Activated CD4-positive, CD25-positive, alpha-beta regulatory T cell treated with anti-CD3 and anti-CD28 coated beads, Interleukin-2, amount 50 U/mL, for 24 hours (primary cell): ENCODE results near the gene KLHL15.
"Not testable (repeated sequence)": the region's sequence is repeated elsewhere in the genome, so short reads cannot be mapped to it uniquely, and the experiment has no call there.

Experiments
- ATAC-seq, 2 donors: fragments of 150-1000 bp; cut with Tn5 transposase; one replicate each; pipeline ENCODE4 v1.10.0; 2021; ENCODE audit warnings: mild to moderate bottlenecking in 1 of 2, moderate library complexity in 1 of 2

The KLHL15 gene

DNA sequence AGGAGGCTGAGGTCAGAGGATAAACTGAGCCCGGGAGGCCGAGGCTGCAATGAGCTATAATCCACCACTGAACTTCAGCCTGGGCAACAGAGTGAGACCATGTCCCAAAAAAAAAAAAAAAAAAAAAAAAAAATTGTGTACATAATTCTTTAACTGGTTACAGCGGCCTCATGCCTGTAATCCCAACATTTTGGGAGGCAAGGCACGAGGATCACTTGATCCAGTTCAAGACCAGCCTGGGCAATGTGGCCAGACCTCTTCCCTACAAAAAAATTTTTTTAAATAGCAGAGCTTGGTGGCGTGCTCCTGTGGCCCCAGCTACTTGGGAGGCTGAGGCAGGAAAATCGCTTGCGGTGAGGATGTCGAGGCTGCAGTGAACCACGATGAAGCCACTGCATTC, 9.3 kb downstream of the KLHL15 start:
- no peak for ATAC-seq

GRCh38 chrX:24014388-24015018, 12.5 kb downstream of the KLHL15 start:
- peak; percentile 88 to 91 for ATAC-seq

- ATAC-seq, result no peak
Observed at GRCh38 chrX:24012266-24012665, 14.7 kb downstream of the KLHL15 start.

DNA sequence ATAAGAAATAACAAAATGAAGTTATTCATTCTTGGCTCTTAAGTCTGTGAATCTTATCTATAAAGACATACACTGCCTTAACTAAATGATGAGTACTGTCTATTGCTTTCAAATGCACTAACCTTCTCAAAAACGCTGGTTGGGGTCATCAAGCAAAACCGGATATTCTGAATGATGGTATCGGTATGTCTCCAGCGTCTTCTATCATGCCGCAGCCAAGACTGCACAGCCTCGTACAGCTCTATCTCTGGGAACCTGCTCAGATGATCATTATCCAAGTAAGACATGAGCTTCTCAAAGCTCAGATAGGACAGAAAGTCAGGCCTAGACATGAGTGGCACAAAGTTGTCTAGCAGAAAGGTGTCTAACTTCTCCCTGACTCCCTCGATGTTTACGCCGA, 21.1 kb downstream of the KLHL15 start:
- ATAC-seq, result no peak

- no peak for ATAC-seq
Observed at GRCh38 chrX:24005028-24005427, 22.0 kb downstream of the KLHL15 start.

GRCh38 chrX:24002792-24003191, 24.2 kb downstream of the KLHL15 start:
- no peak for ATAC-seq

GRCh38 chrX:24002167-24002566, 24.8 kb downstream of the KLHL15 start:
- no peak for ATAC-seq

- ATAC-seq, result no peak
Observed at GRCh38 chrX:23999671-24000070, 27.3 kb downstream of the KLHL15 start.

DNA sequence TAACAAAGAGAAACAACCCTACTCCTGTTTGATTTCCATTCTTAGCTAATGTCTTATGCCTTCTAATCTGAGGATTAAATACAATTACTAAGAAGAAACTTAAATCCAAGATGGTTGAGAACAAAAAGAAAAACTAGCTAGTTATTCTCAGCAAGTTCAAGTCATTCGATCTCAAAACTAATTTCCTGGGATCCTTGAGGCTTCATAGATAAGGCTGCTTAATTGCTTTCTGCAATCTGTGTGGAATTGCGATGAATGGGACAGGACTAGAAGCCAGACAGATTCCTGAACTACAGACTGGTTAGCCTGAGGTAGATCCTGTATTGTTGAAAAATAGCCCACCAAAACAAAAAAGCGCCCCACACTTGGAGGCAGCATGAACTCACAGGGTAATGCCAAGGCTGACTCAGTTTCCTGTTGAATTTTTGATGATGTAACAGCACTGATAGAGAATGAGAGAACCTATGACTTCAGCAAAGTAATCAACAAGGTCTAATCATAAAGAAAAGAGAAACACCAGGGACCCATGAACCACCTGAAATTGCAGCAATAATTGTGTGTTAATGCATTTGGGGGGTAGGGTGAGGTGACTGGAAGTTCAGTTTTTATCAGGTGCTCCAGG, 33.9 kb downstream of the KLHL15 start:
- peak; percentile 69 to 86 for ATAC-seq

DNA sequence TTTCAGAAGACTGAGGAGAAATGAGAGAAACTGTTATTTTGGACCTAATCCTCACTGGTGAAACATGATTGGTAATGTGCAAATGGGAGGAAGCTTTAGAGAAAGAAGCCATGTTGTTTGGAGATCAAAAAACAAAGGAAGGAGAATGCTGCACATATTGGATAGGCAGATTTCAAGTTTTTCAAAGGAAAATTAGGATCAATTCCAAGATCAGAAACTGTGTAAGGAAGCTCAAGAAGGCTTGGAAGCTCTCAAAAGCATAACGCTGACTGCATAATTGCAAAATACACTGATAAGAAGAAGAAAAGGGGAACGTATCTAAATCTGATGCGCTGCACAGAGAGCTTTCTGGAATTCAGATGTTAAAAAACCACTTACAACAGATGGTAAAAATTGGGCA, 34.6 kb downstream of the KLHL15 start:
- no peak for ATAC-seq

GRCh38 chrX:23990455-23990854, 36.5 kb downstream of the KLHL15 start:
- ATAC-seq, result no peak

DNA sequence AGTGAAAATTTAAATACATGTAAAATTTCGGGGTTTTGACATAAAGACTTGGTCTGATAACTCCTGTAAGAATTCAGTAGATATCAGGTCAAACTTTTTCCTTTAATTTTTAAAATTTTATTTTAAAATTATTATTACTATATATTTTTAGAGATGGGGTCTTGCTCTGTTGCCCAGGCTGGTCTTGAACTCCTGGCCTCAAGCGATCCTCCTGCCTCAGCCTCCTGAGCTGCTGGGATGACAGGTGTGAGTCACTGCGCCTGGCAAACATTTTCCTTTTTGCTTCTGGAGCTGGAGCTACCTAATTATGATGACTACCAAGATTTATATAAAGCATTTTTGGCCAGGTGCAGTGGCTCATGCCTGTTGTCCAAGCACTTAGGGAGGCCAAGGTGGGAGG, 37.3 kb downstream of the KLHL15 start:
- no peak for ATAC-seq

DNA sequence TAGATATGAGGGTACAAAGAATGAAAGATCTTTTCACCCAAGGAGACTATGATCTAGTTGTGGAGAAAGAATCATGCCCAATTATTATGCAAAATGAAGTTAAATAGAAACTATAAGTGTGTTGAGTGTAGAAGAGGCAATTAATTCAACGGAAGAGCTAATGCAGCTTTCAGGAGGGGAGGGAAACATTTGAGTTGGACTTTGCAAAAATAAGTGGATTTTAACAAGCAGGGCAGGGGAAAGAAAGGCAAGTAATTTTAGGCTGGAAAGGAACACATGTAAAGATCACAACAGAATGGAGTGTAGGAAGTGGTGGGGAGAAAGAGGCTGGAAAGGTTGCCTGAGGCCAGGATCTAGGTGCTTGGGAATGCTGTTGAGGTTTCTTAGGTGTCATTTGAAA, 44.1 kb downstream of the KLHL15 start:
- no peak for ATAC-seq

- no peak for ATAC-seq
Observed at GRCh38 chrX:23981711-23982110, 45.3 kb downstream of the KLHL15 start.

GRCh38 chrX:23981222-23981621, 45.8 kb downstream of the KLHL15 start:
- no peak for ATAC-seq

DNA sequence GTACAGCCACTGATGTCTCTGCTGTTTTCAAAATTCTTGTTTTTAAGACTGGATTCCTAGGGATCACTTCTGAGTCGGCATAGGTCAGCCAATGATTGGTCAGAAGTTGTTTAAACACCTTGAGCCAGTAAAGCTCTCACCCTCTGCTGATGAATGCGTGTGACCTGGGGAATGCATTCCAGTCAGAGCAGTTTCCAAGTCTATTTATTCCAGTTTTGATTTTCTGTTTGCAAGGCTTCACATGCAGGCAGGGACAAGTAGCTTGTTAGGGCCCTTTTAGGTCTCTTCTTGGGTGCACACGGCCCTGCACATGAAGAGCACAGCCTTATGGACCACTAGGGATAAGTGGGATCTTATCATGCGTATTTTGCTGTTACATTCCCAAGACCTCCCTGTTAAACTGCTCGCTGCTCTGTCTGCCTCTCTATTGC, 47.0 kb downstream of the KLHL15 start:
- ATAC-seq, result no peak

- no peak for ATAC-seq
Observed at GRCh38 chrX:23978491-23978890, 48.5 kb downstream of the KLHL15 start.

- not testable (repeated sequence) for ATAC-seq
Observed at GRCh38 chrX:23965630-23966029, 61.4 kb downstream of the KLHL15 start.

- no peak for ATAC-seq
Observed at GRCh38 chrX:23964191-23964590, 62.8 kb downstream of the KLHL15 start.

- no peak for ATAC-seq
Observed at GRCh38 chrX:23959781-23960180, 67.2 kb downstream of the KLHL15 start.

- no peak for ATAC-seq
Observed at GRCh38 chrX:23954396-23954795, 72.6 kb downstream of the KLHL15 start.

DNA sequence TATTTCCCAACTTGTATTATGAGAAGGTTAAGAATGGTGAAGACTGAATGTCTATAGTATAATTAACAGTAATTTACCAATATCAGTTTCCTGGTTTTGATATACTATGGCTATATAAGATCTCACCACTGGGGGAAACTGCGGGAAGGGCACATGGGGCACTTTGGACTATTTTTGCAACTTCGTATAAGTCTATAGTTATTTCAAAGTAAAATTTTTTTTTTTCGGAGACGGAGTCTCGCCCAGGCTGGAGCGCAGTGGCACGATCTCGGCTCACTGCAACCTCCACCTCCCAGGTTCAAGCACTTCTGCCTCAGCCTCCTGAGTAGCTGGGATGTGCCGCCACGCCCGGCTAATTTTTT, 73.1 kb downstream of the KLHL15 start:
- no peak for ATAC-seq

DNA sequence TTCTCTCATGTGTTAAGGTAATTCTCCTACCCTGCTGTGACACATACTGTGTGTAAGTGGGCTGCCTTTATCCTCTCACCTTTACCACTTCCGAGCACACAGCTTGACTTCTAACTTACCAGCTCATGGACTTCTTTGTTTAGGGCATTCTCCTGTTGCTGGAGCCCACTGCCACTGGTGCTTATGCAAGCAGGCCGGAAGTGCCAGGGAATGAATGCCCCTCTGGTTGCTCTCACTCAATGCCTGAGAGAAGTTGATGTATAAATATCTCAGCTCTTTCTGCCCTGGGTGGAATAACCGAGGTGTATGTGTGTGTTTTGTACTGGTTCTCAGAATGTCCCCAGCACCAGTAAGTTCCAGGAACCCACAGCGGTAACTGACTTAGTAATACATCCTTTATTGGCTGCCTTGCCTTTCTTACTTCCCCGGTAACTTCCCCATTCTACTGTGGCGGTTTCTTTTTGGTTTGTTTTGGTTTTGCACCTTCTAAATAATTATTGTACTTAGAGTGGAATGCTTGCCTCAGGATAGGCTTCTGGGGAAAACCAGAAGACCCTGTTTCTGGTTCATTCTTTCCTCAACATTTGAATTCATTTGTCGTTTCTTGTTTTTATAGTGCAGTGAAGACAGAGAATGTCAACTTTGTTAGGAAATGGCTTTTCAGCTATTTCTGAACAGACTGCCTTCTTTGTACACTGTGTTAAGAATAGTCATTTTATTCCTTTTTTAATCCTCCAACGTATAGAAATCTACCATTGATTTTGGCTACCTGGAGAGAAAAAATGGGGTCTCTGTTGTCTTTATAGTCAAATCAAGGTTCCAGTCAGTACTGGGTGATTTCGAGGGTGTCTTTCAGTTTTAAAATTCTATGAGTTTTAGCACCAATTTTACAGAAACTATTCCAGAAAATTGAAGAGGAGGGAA, 73.7 kb downstream of the KLHL15 start:
- peak; percentile 95 to 97 for ATAC-seq

DNA sequence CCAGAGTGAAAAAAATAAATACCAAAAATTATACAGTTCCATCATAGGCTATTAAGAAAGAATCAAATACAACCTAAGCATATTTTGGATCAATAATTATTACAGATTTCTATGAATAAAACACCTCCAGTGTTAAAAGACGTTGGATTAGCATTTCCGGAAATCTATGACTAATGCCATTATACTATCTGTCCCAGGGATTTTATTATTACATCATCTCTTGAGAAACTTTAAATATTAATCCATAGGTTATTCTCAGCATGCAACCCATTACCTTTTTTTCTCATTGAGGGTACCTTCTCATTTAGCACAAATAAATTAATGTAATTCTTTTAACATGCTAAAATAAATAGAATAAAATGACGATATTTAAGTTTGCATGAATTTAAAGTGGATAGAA, 74.6 kb downstream of the KLHL15 start:
- ATAC-seq, result no peak
